Fibroblast of mammary gland (primary cell): ENCODE measurements around the gene TRIM25.
A peak's percentile ranks its signal among the peaks of the same experiment; 100 is the strongest.

Source experiments
- DNase-seq: peaks from one replicate; pipeline ENCODE4 v3.0.0-alpha.2; 2010; ENCODE audit warnings: low read depth
- H3K4me3 ChIP-seq: 2 replicates; pipeline ENCODE4 v1.5.1; 2011; ENCODE audit warnings: low read depth, mild to moderate bottlenecking, low read length, moderate library complexity; ENCODE audit not compliant: control insufficient read depth
- TF ChIP-seq, protein P1 (sequence below): conservative IDR thresholded peaks from 2 replicates; pipeline ENCODE4 v1.5.1; 2011; ENCODE audit warnings: low read depth, low read length, inconsistent platforms; ENCODE audit not compliant: control insufficient read depth, insufficient read depth

TRIM25 gene

DNA sequence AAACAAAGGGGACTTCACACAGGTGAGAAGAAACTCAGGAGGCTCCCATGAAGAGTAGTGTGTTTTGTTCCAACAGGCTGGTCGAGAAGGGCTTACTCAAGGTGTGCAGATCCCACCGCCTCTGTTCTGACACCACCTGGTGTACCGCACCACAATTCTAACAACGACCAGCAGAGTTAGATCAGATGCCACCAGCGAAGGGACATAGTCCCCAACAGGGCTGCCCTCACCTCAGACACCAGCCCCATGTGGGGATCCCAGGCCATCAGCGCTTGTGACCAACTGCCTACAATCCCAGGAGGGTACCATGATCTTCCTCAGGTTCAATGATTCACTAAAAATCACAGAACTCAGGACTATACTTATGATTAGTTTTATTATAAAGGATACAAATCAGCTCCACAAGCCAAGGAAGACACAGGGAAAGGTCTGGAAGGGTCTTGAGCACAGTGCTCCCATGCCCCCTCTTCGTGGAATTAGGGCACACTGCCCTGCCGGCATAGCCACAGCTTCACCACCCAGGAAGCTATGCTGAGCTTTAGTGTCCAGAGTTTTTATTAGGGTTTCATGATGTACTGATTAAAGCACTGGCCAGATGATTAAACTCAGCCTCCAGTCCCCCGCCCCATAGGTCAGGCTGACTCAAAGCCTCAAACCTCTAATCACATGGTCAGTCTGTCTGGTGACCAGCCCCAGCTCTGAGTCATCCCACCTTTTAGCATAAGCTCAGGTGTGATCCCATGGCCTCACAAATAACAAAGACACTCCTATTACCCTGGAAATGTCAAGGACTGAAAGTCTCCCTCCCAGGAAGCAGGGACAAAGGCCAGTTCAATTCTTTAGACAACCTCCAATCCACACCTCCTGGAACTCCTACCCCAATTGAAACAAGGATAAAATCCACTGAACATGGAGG is 26.0 kb downstream of the TRIM25 start:
- H3K4me3 ChIP-seq, result no peak overlapping the region
- peak; percentile 35 for DNase-seq
- TF ChIP-seq, protein P1, sequence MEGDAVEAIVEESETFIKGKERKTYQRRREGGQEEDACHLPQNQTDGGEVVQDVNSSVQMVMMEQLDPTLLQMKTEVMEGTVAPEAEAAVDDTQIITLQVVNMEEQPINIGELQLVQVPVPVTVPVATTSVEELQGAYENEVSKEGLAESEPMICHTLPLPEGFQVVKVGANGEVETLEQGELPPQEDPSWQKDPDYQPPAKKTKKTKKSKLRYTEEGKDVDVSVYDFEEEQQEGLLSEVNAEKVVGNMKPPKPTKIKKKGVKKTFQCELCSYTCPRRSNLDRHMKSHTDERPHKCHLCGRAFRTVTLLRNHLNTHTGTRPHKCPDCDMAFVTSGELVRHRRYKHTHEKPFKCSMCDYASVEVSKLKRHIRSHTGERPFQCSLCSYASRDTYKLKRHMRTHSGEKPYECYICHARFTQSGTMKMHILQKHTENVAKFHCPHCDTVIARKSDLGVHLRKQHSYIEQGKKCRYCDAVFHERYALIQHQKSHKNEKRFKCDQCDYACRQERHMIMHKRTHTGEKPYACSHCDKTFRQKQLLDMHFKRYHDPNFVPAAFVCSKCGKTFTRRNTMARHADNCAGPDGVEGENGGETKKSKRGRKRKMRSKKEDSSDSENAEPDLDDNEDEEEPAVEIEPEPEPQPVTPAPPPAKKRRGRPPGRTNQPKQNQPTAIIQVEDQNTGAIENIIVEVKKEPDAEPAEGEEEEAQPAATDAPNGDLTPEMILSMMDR, result no peak

DNA sequence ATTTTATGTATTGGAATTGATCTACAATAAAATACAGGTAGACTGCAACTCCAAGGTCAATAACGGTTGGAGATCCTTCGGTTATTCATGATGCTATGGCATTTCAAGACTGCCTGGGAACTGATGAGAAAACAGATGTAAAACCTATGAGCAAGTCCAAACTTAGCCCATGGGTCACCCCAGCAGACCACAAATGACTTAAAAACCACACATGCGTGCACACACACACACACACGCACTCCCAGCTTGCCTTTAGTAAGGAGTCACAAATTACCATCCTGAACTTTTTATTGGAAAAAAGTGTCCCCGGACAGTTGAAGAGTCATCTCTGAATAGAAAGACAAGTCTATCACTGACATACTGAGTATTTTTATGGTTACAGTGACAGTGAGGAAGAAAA is 26.7 kb downstream of the TRIM25 start:
- no peak overlapping the region for H3K4me3 ChIP-seq
- TF ChIP-seq, protein P1, result no peak

DNA sequence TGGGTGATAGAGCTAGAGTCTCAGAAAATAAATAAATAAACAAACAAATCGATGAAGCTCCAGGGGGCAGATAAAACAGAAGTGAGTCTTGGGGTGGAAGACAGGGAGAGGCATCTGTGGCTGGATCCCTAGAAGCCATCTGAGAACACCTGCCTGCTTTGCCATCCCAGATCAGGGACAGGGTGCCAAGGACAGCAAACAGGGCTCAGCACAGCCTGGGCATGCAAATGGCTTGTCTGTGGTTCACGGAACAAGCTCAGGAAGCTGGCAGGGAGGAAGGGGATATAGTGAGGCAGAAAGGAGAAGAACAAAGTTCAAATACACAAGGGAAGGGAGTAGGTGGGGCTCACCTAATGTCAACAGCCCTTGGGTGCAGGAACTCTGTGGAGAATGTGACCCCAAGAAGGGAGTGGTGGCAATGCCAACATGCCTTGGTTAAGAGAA is 27.5 kb downstream of the TRIM25 start:
- no peak overlapping the region for H3K4me3 ChIP-seq
- TF ChIP-seq, protein P1, result no peak
- no peak for DNase-seq

More for the DNA sequence above, 26.7 kb downstream of the TRIM25 start:
- no peak for DNase-seq

DNA sequence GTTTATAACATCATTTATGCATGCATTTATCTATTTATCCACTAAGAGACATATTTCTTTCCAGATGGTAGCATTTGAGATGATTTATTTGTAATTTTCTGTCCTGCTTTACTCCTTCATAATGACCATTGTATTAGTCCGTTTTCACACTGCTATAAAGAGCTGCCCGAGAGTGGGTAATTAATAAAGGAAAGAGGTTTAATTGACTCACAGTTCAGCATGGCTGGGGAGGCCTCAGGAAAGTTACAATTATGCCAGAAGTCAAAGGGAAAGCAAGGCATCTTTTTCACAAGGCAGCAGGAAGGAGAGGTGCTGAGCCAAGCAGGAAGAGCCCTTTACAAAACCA is 28.6 kb downstream of the TRIM25 start:
- TF ChIP-seq, protein P1, result no peak
- H3K4me3 ChIP-seq, result no peak overlapping the region
- DNase-seq, result no peak

DNA sequence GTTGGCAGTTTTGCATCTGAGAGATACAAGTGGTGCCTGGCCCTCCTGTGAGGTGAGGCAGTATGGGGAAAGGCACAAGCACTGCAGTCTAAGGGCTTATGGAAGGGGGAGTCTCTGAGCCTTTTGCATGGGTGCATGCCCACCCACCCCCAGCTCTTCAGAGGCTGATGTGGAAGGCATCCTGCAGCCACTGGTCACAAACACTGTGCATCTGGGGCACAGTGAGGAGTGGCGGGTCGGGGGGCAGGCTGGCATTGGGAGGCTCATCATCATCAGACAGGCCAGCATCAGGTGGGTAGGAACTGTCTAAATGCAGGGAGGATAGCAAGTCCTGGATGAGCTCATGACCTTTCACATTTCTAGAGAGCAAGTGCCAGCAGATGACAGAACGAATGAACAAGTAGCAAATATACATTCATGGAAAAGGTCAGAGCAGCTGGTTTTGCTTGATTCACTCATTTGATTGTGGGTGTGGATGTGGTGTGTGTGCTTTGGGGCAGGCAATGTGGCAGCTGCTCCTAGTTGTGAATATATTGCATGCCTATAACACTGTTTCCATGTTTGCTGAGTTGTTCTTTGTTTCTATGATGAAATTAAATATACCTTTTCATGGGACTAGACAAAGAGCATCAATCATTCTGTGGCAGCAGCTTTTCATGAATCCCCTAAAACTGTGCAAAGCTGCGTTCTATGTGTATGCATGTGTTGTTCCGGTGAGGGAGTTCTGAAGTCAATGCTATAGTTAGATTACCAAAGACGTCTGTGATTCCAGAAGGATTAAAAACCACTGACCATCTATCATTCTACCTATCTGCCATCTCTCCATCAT is 29.2 kb downstream of the TRIM25 start:
- H3K4me3 ChIP-seq, result no peak overlapping the region
- TF ChIP-seq, protein P1, result no peak
- DNase-seq, result no peak

DNA sequence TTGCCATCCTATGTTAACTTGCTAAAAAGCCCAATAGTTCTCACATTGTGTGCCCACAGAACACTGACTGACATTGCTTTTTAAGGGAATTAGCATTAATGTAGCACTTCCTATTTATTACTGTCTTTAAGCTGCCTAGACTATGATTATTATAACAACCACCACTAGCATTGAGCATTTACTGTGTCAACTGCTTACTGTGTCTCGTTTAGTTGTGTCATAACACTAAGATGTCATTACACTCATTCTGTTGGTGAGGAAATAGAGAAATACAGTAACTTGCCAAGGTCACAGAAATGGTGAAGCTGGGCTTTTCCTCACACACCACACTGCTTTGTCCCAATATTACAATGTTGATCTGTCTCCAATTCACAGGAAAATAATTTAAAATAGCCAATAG is 30.2 kb downstream of the TRIM25 start:
- H3K4me3 ChIP-seq, result no peak overlapping the region
- TF ChIP-seq, protein P1, result no peak
- no peak for DNase-seq
